Measurements from ENCODE around the gene CACFD1. TPM values are rescaled to one million over a fixed set of nuclear protein-coding genes. Genes with fewer than 3 reads are reported as not detected.
"Not testable (repeated sequence)": the region's sequence is repeated elsewhere in the genome, so short reads cannot be mapped to it uniquely, and the experiment has no call there.

Gene CACFD1
- total RNA-seq, 2 donors from 2014 or later = 15.8 to 19.5 TPM

- no peak overlapping the region for H3K27ac ChIP-seq
- no peak overlapping the region for H3K4me3 ChIP-seq
- H3K4me1 ChIP-seq (ENCODE audit: control insufficient read depth in 1 of 2, low read depth in 2 of 2) = no peaks in the 10 kb centered on the region
- no peaks in the 10 kb centered on the region for H3K9me3 ChIP-seq
- ATAC-seq (ENCODE audit: insufficient number of reproducible peaks, low FRiP score, low read depth) = no peak
- DNase-seq (ENCODE audit: low spot score) = no peak
- H3K27me3 ChIP-seq (replicated peaks; ENCODE audit: insufficient read depth) = no peaks in the 10 kb centered on the region
- no peaks in the 10 kb centered on the region for H3K36me3 ChIP-seq
- TF ChIP-seq CTCF (IDR thresholded peaks at IDR 0.05) = no peak
These were observed 11.2 kb upstream of the CACFD1 start for GRCh38 chr9:133448487-133448972.

GRCh38 chr9:133449760-133450159 is 10.0 kb upstream of the CACFD1 start:
- no peaks in the 10 kb centered on the region for H3K4me1 ChIP-seq (ENCODE audit: control insufficient read depth in 1 of 2, low read depth in 2 of 2)
- H3K4me3 ChIP-seq = no peak overlapping the region
- no peaks in the 10 kb centered on the region for H3K27me3 ChIP-seq (replicated peaks; ENCODE audit: insufficient read depth)
- no peak for ATAC-seq (ENCODE audit: insufficient number of reproducible peaks, low FRiP score, low read depth)
- no peak for TF ChIP-seq CTCF (IDR thresholded peaks at IDR 0.05)
- DNase-seq (ENCODE audit: low spot score) = no peak
- H3K36me3 ChIP-seq = no peaks in the 10 kb centered on the region
- H3K9me3 ChIP-seq = no peaks in the 10 kb centered on the region
- no peak overlapping the region for H3K27ac ChIP-seq

GRCh38 chr9:133451865-133452264 is 7.9 kb upstream of the CACFD1 start:
- not testable (repeated sequence) for DNase-seq (ENCODE audit: low spot score); H3K27me3 ChIP-seq (replicated peaks; ENCODE audit: insufficient read depth); H3K27ac ChIP-seq; H3K9me3 ChIP-seq; H3K36me3 ChIP-seq; H3K4me1 ChIP-seq (ENCODE audit: control insufficient read depth in 1 of 2, low read depth in 2 of 2); ATAC-seq (ENCODE audit: insufficient number of reproducible peaks, low FRiP score, low read depth); H3K4me3 ChIP-seq

GRCh38 chr9:133452562-133452961 is 7.2 kb upstream of the CACFD1 start:
- ATAC-seq (ENCODE audit: insufficient number of reproducible peaks, low FRiP score, low read depth) = no peak
- no peaks in the 10 kb centered on the region for H3K4me1 ChIP-seq (ENCODE audit: control insufficient read depth in 1 of 2, low read depth in 2 of 2)
- no peak for TF ChIP-seq CTCF (IDR thresholded peaks at IDR 0.05)

GRCh38 chr9:133453651-133454050 is 6.1 kb upstream of the CACFD1 start:
- no peak for TF ChIP-seq CTCF (IDR thresholded peaks at IDR 0.05)
- no peaks in the 10 kb centered on the region for H3K27me3 ChIP-seq (replicated peaks; ENCODE audit: insufficient read depth)
- no peak overlapping the region for H3K4me3 ChIP-seq
- H3K9me3 ChIP-seq = no peaks in the 10 kb centered on the region
- H3K4me1 ChIP-seq (ENCODE audit: control insufficient read depth in 1 of 2, low read depth in 2 of 2) = peaks cover 0 to 1% of the 10 kb centered on the region in 2 donors
- no peaks in the 10 kb centered on the region for H3K36me3 ChIP-seq
- DNase-seq (ENCODE audit: low spot score) (no peak), ATAC-seq (ENCODE audit: insufficient number of reproducible peaks, low FRiP score, low read depth) (no peak)
- H3K27ac ChIP-seq = no peak overlapping the region

More at GRCh38 chr9:133452562-133452961, 7.2 kb upstream of the CACFD1 start:
- Histone ChIP-seq H3K36me3 (no peaks in the 10 kb centered on the region), H3K27me3 (replicated peaks; ENCODE audit: insufficient read depth) (no peaks in the 10 kb centered on the region), H3K9me3 (no peaks in the 10 kb centered on the region), H3K4me3 (no peak overlapping the region), H3K27ac (no peak overlapping the region)
- DNase-seq (ENCODE audit: low spot score) = no peak

- H3K4me1 ChIP-seq (ENCODE audit: control insufficient read depth in 1 of 2, low read depth in 2 of 2) = peaks cover 0 to 8% of the 10 kb centered on the region in 2 donors
- no peaks in the 10 kb centered on the region for H3K36me3 ChIP-seq
- TF ChIP-seq CTCF (IDR thresholded peaks at IDR 0.05) = no peak
- DNase-seq (ENCODE audit: low spot score) (no peak), ATAC-seq (ENCODE audit: insufficient number of reproducible peaks, low FRiP score, low read depth) (no peak)
- H3K27ac ChIP-seq = no peak overlapping the region
- no peaks in the 10 kb centered on the region for H3K9me3 ChIP-seq
- H3K27me3 ChIP-seq (replicated peaks; ENCODE audit: insufficient read depth) = no peaks in the 10 kb centered on the region
- no peak overlapping the region for H3K4me3 ChIP-seq
These were observed 5.5 kb upstream of the CACFD1 start for GRCh38 chr9:133454325-133454724.

Data from thoracic aorta (tissue), 2 donors.